Type B pancreatic cell (in vitro differentiated cells): Measurements from ENCODE around the gene SEC24D. TPM values are rescaled to one million over a fixed set of nuclear protein-coding genes. Genes with fewer than 3 reads are reported as not detected.

ENCODE experiments used
- DNase-seq: peaks from one replicate; pipeline ENCODE4 v3.0.0; 2021; ENCODE audit warnings: mixed read lengths; ENCODE audit not compliant: unreplicated experiment; ENCODE audit errors: extremely low spot score
- H3K27ac Mint-ChIP-seq: 2 replicates; pipeline ENCODE4 v1.8.0; 2021; ENCODE audit warnings: mild to moderate bottlenecking, mixed read lengths
- H3K27me3 Mint-ChIP-seq: 2 replicates; pipeline ENCODE4 v1.8.0; 2021; ENCODE audit warnings: mixed read lengths
- H3K36me3 Mint-ChIP-seq: 2 replicates; pipeline ENCODE4 v1.8.0; 2021; ENCODE audit warnings: mixed read lengths
- H3K4me1 Mint-ChIP-seq: one replicate; pipeline ENCODE4 v1.8.0; 2021; ENCODE audit warnings: mixed read lengths; ENCODE audit not compliant: unreplicated experiment
- H3K4me3 Mint-ChIP-seq: 2 replicates; pipeline ENCODE4 v1.8.0; 2021; ENCODE audit warnings: mild to moderate bottlenecking, mixed read lengths
- H3K9me3 Mint-ChIP-seq: 2 replicates; pipeline ENCODE4 v1.8.0; 2021; ENCODE audit warnings: mixed read lengths
- CTCF ChIP-seq: fragments of 200-600 bp; sonication (generic); conservative IDR thresholded peaks from 2 replicates; pipeline ENCODE4 v1.5.0; 2021; ENCODE audit warnings: antibody characterized with exemption, mild to moderate bottlenecking
- total RNA-seq: library from RNA; stranded (reverse); gene quantifications from 2 replicates; pipeline ENCODE4 v1.2.1, GENCODE V29; 2021; ENCODE audit warnings: low replicate concordance

Gene SEC24D
- total RNA-seq, 1 donor from 2014 or later = 53.9 TPM

- Mint-ChIP-seq H3K36me3 (peaks cover 32% of the 10 kb centered on the region), H3K9me3 (no peaks in the 10 kb centered on the region), H3K27me3 (no peaks in the 10 kb centered on the region), H3K4me3 (no peak overlapping the region), H3K27ac (no peak overlapping the region), H3K4me1 (no peaks in the 10 kb centered on the region)
- DNase-seq = no peak
- TF ChIP-seq CTCF = no peak
Measured at GRCh38 chr4:118816538-118817177, 19.3 kb downstream of the SEC24D start.

- Mint-ChIP-seq H3K4me3 (no peak overlapping the region), H3K27me3 (no peaks in the 10 kb centered on the region), H3K4me1 (no peaks in the 10 kb centered on the region), H3K27ac (no peak overlapping the region), H3K9me3 (no peaks in the 10 kb centered on the region), H3K36me3 (peaks cover 42% of the 10 kb centered on the region)
- no peak for TF ChIP-seq CTCF
- DNase-seq = no peak
Measured at GRCh38 chr4:118814891-118815290, 21.0 kb downstream of the SEC24D start.

GRCh38 chr4:118814058-118814457, 21.9 kb downstream of the SEC24D start:
- Mint-ChIP-seq H3K27me3 (no peaks in the 10 kb centered on the region), H3K36me3 (peaks cover 46% of the 10 kb centered on the region), H3K4me1 (no peaks in the 10 kb centered on the region), H3K9me3 (no peaks in the 10 kb centered on the region), H3K27ac (no peak overlapping the region), H3K4me3 (no peak overlapping the region)
- no peak for DNase-seq
- no peak for TF ChIP-seq CTCF

- peaks cover 46% of the 10 kb centered on the region for H3K36me3 Mint-ChIP-seq
- no peaks in the 10 kb centered on the region for H3K4me1 Mint-ChIP-seq
Measured at GRCh38 chr4:118813561-118813960, 22.4 kb downstream of the SEC24D start.

GRCh38 chr4:118811832-118812231, 24.1 kb downstream of the SEC24D start:
- DNase-seq = no peak
- Mint-ChIP-seq H3K27ac (no peak overlapping the region), H3K9me3 (no peaks in the 10 kb centered on the region), H3K36me3 (peaks cover 49% of the 10 kb centered on the region), H3K4me1 (no peaks in the 10 kb centered on the region), H3K27me3 (no peaks in the 10 kb centered on the region), H3K4me3 (no peak overlapping the region)
- no peak for TF ChIP-seq CTCF

More at GRCh38 chr4:118813561-118813960, 22.4 kb downstream of the SEC24D start:
- no peaks in the 10 kb centered on the region for H3K9me3 Mint-ChIP-seq
- no peak for TF ChIP-seq CTCF
- H3K4me3 Mint-ChIP-seq = no peak overlapping the region
- no peak for DNase-seq
- H3K27me3 Mint-ChIP-seq = no peaks in the 10 kb centered on the region
- H3K27ac Mint-ChIP-seq = no peak overlapping the region
